Activated naive CD4-positive, alpha-beta T cell treated with anti-CD3 and anti-CD28 coated beads, Interleukin-2, amount 50 U/mL, for 24 hours (primary cell): ENCODE results near the gene BLNK.

Experiments
- H3K27ac Mint-ChIP-seq: one replicate; pipeline ENCODE4 v1.8.0; 2021; ENCODE audit warnings: mild to moderate bottlenecking, mixed read lengths
- H3K27me3 Mint-ChIP-seq: one replicate; pipeline ENCODE4 v1.8.0; 2021; ENCODE audit warnings: mixed read lengths
- H3K36me3 Mint-ChIP-seq: one replicate; pipeline ENCODE4 v1.8.0; 2021; ENCODE audit warnings: mixed read lengths
- H3K4me1 Mint-ChIP-seq: one replicate; pipeline ENCODE4 v1.8.0; 2021; ENCODE audit warnings: mixed read lengths
- H3K4me3 Mint-ChIP-seq: one replicate; pipeline ENCODE4 v1.8.0; 2021; ENCODE audit warnings: mild to moderate bottlenecking, mixed read lengths
- H3K9me3 Mint-ChIP-seq: one replicate; pipeline ENCODE4 v1.8.0; 2021; ENCODE audit warnings: mixed read lengths

Gene BLNK

GRCh38 chr10:96176985-96177384, 94.4 kb downstream of the BLNK start:
- peaks cover 2% of the 10 kb centered on the region for H3K36me3 Mint-ChIP-seq
- no peak overlapping the region for H3K27ac Mint-ChIP-seq
- H3K4me1 Mint-ChIP-seq: no peaks in the 10 kb centered on the region
- H3K27me3 Mint-ChIP-seq: peaks cover 15% of the 10 kb centered on the region
- peaks cover 13% of the 10 kb centered on the region for H3K9me3 Mint-ChIP-seq
- no peak overlapping the region for H3K4me3 Mint-ChIP-seq

GRCh38 chr10:96172666-96173065, 98.7 kb downstream of the BLNK start:
- Mint-ChIP-seq H3K27me3 (peaks cover 11% of the 10 kb centered on the region), H3K9me3 (peaks cover 13% of the 10 kb centered on the region), H3K4me1 (no peaks in the 10 kb centered on the region), H3K27ac (no peak overlapping the region), H3K4me3 (no peak overlapping the region), H3K36me3 (peaks cover 6% of the 10 kb centered on the region)

- Mint-ChIP-seq H3K27ac (no peak overlapping the region), H3K4me3 (no peak overlapping the region), H3K27me3 (peaks cover 9% of the 10 kb centered on the region), H3K4me1 (no peaks in the 10 kb centered on the region), H3K36me3 (peaks cover 9% of the 10 kb centered on the region), H3K9me3 (peaks cover 13% of the 10 kb centered on the region)
Measured at GRCh38 chr10:96170230-96170629, 101.1 kb downstream of the BLNK start.

- Mint-ChIP-seq H3K27ac (no peak overlapping the region), H3K4me3 (no peak overlapping the region), H3K36me3 (peaks cover 12% of the 10 kb centered on the region), H3K4me1 (no peaks in the 10 kb centered on the region), H3K9me3 (peaks cover 25% of the 10 kb centered on the region), H3K27me3 (peaks cover 6% of the 10 kb centered on the region)
Measured at GRCh38 chr10:96168546-96168945, 102.8 kb downstream of the BLNK start.

DNA sequence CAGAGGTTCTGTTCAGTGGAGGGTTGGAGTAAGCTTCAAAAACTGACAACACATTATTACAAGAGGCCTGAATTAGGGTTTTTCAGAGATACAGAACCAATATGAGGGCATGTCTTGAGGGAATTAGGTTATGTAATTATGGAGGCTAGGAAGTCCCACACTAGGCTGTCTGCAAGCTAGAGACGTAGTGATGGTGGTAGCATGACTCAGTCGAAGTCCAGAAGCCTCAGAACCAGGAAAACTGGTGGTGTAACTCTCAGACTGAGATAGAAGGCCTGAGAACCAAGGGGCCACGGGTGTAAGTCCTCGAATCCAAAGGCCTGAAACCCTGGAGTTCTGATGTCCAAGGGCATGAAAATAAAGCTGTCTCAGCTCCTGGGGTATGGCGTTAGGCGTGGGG, 105.6 kb downstream of the BLNK start:
- peaks cover 9% of the 10 kb centered on the region for H3K36me3 Mint-ChIP-seq
- H3K4me3 Mint-ChIP-seq: no peak overlapping the region
- no peak overlapping the region for H3K27ac Mint-ChIP-seq
- H3K9me3 Mint-ChIP-seq: peaks cover 20% of the 10 kb centered on the region
- no peaks in the 10 kb centered on the region for H3K4me1 Mint-ChIP-seq
- peaks cover 2% of the 10 kb centered on the region for H3K27me3 Mint-ChIP-seq

- Mint-ChIP-seq H3K27me3 (no peaks in the 10 kb centered on the region), H3K36me3 (peaks cover 61% of the 10 kb centered on the region), H3K9me3 (peaks cover 18% of the 10 kb centered on the region), H3K4me1 (no peaks in the 10 kb centered on the region), H3K4me3 (no peak overlapping the region), H3K27ac (no peak overlapping the region)
Measured at GRCh38 chr10:96153070-96153469, 118.3 kb downstream of the BLNK start.

- Mint-ChIP-seq H3K4me1 (peaks cover 2% of the 10 kb centered on the region), H3K36me3 (peaks cover 60% of the 10 kb centered on the region), H3K27me3 (no peaks in the 10 kb centered on the region), H3K27ac (no peak overlapping the region), H3K4me3 (no peak overlapping the region), H3K9me3 (peaks cover 11% of the 10 kb centered on the region)
Measured at GRCh38 chr10:96152437-96152836, 118.9 kb downstream of the BLNK start.
